HG03039 (cell line): Measurements from ENCODE around the gene SMIM35.
A peak's percentile ranks its signal among the peaks of the same experiment; 100 is the strongest.

Source experiments
- ATAC-seq: cut with Tn5 transposase; IDR thresholded peaks from one replicate; pipeline ENCODE4 v1.9.1; 2021; ENCODE audit warnings: mild to moderate bottlenecking, moderate library complexity; ENCODE audit not compliant: unreplicated experiment

Gene SMIM35

DNA sequence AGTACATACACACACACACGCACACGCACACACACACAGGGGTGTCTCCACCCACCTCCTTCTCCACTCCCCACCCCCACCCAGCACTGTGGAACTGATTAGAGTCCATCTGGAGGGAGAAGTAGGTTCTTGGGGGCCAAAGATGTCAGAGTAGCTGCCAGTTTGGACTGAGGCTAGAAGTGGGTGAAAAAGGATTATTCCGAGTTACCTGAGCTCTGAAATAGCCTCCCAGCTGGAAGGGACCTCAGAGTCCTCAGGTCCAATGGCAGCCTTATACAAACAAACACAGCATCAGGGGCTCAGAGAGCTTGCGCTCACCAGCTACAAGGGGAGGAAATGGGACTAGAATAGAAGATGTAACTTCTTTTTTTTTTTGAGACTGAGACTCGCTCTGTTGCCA lies 79.7 kb downstream of the SMIM35 start:
- ATAC-seq = no peak

DNA sequence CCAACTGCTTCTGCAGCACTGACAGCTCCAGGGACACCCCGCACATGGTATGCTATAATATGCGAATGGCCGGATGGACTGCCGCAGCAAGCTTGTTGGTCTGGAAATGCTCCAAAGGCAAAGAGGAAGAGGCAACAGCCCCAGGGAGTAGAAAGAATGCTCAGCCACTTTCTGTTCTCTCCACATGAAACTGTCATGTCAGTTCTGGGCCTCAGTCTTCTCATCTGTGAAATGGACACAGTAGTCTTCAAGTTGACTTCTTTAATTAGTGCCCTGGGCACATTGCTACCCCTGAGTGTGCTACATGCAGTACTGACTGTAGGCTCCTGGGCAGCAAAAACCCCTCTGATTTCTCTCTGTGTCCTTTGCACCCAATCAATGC lies 80.6 kb downstream of the SMIM35 start:
- no peak for ATAC-seq

DNA sequence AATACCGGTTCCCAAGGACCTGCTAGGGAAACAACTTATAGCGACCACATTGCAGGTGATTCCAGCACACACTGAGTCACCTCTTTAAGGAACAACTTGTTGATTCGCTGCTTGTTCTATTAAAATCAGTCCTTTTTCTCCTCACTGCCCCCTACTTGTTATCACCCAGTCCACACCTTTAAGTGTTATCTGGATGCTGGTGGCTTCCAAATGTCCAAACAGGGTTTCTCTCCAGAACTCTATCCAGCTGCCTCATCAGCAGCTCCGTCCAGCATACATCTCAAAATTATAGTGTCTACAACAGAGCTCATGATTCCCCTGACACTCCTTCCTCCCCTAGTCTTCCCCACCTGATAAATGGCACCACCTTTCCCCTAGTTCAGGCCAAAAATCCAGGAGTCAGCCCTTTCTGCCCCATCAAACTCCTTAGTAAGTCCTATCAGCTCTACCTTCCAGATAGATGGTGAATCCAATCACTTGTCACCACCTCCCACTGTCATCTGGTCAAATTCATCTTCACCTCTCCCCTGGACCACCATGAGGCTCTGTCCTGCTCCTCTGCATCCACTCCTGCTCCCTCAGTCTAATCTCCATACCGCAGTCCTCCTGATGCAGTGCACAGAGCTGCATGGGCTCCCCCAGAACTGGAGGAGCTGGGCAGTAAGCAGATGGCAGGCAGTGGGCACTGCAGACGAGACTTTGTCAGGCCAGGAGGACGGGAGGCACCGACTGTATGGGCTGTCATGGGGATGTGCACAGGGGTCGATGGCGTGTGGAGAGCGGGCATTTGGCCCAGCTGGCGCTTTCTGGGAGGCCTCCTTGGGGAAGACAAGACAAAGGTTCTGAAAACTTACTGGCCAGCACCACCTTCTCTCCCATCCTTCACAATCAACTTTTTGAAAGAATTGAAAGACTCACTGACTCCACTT lies 81.3 kb downstream of the SMIM35 start:
- no peak for ATAC-seq

DNA sequence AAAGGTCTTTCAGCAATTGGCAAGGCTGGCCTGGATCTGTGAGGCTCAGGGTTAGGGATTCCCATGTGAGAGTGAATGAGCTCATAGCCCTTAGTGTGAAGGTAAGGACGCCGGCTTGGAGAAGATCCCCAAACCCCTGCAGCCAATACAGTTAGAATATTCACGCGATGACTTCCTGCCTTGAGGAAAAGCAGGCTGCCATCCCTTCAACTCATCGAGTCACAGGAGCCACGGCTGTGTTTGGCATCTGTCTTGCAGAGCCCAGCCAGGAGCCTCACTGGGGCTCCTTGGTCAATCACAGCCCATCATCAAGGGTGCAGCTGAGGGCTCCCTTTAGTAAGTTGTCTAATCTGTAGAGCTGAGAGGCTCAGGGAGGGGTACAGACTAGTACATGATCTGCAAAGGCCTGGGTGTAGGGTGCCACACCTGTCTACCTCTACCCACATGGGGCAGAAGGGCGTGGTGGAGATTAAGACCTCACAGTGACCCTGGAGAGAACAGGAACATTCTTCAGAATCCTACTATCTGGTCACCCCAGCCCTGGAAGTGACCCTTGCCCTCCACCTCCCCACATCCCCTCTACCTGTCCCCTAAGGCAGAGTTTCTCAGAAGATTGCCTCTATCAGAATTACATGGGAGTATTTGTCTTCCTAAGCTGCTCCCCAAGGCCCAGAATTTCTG lies 82.1 kb downstream of the SMIM35 start:
- no peak for ATAC-seq

DNA sequence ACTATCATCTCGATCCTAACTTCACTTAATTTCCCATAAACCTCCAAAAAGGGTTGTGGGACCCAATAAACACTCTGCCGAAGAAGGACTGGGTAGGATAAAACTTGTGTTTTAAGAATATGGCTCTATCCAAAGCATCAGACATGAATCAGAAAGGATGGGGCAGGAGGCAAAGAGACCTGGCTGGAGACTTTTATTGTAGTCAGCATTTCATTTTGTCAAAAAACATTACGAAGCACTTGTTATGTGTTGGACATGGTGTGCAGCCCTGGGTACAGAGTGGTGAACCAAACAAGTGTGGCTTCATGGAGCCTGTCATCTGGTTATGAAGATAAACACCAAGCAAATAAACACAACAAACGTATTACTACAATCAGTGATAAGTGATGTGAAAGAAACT lies 83.3 kb downstream of the SMIM35 start:
- no peak for ATAC-seq

DNA sequence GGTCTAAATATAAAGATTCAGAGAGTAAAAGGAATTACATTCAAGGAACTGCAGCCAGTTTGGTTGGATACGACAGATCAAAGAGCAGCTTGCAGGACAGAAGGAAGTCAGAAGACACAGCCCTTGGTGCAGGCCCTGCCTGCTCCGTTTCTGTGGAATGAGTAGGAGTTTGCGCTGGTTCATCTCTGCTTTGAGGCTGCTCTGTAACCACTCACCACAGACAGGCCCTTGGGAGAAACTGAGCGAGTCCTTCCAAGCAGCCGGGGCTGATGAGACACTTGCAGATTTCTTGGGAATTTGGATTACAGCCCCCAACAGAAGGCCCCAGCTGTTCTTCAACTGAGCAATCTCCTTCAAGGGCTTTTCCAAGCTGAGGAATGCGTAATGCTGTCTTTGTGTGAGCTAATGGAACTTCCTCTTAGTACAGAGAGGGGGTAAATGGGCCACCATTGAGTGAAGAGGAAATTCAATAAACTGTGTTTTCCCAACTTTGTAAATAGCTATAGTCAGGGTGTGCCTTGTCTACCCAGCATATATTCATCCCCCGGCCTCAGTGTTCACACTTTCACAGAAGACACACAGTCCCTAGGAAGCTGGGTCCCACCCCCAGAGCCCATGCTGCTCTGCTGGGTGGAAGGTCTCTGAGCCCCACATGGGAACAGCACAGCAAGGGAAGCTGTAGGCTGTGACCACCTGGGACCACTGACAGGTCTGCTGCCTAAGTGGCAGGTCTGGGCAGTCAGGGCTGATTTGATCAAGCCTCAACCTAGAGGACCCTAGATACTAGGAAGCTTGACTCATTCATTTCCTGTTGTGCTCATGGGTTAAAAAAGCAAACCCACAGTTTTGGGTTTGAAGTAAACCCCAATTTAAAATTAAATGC lies 84.0 kb downstream of the SMIM35 start:
- no peak for ATAC-seq

DNA sequence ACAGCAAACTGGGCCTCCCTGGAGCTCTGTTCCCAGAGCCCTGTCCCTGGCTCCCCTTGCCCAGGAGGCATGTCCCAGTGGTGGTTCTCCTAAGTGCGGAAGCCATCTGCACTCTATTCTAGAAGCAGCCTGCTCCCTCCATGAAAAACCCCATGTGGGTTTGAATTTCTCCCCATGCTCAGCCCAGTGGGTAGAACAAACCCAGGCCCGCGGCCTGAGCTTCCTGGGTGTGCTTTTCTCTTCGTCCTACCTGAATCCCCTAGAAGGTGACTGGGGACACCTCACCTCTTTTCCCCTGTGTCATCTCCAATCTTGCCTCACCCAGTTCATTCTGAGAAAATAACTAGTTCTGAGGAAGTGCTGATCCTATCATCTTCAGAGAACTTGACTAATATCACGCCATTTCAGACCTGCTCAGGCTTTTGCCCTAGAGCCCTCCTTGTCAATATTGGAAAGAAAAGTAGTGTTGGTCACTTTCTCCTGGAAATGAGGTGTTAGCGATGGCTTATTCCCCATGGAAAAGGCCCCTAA lies 84.7 kb downstream of the SMIM35 start:
- no peak for ATAC-seq

DNA sequence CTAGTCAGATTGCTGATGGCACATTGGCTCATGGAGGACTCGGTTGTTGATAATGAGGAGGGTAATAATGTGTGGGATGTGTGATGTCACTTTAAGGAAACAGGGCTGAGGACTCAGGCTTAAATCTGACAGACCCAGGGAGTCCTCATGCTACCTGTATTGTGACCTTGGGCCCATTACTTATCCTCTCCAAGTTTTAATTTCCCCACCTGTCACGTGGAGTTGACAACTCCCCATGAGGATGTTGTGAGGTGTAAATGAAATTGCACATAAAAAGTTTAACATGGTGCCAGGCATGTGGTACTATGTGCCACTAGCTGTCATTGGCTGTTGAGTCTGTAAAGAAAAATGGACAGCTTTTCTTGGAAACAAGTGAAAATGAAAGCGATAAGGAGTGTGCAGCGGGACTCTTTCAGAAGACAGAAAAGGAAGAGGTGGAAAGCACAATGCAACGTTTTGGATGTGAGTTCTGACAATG lies 85.2 kb downstream of the SMIM35 start:
- no peak for ATAC-seq

DNA sequence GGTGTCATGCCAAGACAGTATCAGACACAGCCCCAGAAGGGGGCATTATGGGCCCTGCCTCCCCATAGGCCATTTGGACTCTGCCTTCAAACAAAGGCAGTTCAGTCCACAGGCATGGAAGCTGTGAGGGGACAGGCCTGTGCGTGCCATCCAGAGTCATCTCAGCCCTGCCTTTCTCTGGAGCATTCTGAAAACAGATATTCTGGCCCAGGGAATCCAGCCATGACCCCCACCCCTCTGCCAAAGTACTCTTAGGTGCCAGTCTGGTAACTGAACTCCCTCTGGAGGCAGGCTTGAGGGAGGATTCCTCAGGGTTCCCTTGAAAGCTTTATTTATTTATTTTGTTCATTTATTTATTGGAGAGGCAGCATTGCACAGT lies 85.9 kb downstream of the SMIM35 start:
- no peak for ATAC-seq

DNA sequence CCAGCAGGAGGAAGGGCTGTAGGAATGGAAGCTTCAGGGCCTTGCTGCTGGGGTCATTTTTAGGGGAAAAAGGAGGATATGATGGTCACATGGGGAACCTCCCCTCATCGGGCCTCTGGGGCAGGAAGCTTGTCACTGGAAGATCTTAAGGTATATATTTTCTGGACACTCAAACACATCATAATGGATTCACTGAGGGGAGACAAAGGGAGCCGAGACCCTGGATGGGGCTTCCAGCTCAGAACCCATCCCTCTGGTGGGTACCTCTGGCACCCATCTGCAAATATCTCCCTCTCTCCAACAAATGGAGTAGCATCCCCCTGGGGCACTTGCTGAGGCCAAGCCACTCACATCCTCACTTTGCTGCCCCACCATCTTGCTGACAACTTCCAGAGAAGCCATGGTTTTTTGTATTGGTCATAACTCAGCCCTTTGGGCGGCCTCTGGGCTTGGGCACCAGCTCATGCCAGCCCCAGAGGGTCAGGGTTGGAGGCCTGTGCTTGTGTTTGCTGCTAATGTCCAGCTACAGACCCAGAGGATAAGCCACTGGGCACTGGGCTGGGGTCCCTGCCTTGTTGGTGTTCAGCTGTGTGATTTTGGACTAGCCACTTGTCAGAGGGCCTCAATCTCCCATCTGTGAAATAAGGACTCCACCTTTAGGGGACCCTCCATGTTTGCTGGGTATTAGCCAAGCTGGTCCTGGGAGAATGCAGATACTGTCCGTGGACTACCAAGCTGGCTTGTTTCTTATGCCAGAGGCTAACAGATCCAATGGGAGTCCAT lies 86.5 kb downstream of the SMIM35 start:
- ATAC-seq = no peak

DNA sequence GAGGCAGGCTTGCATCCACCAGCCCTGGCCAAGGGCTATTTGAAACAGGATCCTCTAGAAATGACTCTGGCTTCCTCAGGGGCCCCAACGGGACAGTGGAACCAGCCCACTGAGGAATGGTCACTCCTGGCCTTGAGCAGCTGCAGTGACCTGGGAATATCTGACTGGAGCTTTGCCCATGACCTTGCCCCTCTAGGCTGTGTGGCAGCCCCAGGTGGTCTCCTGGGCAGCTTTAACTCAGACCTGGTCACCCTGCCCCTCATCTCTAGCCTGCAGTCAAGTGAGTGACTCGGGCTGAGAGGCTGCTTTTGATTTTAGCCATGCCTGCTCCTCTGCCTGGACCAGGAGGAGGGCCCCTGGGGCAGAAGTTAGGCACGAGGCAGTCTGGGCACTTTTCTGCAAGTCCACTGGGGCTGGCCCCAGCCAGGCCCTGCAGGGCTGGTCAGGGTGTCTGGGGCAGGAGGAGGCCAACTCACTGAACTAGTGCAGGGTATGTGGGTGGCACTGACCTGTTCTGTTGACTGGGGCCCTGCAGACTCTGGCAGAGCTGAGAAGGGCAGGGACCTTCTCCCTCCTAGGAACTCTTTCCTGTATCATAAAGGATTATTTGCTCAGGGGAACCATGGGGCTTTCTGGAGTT lies 87.3 kb downstream of the SMIM35 start:
- no peak for ATAC-seq

DNA sequence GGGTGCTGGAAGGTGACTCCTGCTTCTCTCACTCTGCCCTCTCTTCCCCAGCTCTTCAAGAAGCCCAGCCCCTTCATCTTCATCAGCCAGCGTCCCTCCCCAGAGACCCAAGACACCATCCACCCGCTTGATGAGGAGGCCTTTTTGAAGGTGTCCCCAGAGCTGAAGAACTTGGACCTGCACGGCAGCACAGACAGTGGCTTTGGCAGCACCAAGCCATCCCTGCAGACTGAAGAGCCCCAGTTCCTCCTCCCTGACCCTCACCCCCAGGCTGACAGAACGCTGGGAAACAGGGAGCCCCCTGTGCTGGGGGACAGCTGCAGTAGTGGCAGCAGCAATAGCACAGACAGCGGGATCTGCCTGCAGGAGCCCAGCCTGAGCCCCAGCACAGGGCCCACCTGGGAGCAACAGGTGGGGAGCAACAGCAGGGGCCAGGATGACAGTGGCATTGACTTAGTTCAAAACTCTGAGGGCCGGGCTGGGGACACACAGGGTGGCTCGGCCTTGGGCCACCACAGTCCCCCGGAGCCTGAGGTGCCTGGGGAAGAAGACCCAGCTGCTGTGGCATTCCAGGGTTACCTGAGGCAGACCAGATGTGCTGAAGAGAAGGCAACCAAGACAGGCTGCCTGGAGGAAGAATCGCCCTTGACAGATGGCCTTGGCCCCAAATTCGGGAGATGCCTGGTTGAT lies 88.0 kb downstream of the SMIM35 start:
- no peak for ATAC-seq

DNA sequence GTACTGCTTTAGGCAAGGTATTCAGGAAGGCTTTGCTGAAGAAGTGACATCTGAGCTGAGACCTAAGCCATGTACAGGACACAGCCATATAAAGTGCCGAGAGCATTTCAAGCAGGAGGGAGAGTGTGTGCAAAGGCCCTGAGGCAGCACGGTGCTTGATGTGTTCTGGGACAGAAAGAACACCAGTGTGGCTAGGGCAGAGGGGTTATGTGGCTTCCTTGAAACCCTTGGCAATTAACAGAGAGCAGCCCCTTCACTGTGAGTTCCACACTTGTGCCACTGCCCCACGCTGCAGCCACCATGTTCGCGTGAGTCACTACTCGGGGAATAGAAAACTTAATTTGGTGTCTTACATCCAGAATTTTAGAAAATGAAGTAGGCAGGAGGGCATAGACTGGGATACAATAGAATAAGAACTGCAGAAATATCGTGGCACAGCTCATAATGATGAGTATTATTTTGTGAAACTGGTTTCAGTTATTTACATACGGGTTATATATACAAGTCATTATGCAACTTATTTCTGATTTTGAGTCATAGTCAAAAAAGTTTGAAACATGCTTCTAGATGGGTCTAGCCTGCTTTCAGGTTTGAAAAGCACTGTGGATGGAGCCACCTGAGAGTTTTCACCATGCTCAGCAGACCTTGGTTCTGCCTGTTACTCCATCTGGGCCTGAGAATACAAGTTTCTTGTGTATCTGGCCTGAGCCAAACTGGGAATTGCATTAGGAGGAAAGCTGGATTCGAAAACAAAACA lies 88.8 kb downstream of the SMIM35 start:
- ATAC-seq = peak; percentile 45

DNA sequence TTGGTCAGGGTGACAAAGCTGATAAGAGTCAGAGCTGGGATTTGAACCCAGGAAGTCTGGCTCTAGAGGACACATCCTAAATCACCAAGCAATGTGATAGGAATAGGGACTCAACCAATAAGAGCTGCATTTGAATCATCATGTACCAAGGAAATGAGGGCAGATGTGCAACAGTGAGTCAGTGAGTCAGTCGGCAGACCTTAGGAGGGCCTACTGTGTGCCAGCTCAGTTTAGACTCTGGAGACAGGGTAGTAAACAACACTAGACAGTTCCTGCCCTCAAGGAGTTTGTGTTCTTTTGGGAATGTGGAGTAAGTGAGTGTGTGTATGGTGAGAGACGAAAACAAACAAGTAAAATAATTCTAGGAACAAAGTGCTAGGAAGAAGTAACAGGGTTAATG lies 89.4 kb downstream of the SMIM35 start:
- ATAC-seq = no peak

DNA sequence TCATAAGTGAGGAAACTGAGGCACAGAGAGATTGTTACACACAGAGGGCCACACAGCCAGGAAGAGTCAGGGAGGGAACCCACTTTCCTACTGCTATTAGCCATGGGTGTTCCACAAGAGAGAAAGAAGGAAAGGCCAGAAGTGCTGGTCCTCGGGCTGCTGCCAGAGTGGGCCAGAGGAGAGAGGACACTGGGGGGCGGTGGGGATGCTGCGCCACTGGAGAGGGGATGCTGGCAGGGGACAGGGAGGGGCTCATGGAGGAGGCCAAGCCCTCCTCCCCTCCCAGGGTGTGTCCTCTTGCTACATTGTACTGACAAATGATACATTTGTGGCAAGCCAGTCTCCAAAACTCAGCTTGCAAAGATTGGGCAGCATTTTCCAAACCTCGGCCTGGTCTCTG lies 90.7 kb downstream of the SMIM35 start:
- no peak for ATAC-seq

DNA sequence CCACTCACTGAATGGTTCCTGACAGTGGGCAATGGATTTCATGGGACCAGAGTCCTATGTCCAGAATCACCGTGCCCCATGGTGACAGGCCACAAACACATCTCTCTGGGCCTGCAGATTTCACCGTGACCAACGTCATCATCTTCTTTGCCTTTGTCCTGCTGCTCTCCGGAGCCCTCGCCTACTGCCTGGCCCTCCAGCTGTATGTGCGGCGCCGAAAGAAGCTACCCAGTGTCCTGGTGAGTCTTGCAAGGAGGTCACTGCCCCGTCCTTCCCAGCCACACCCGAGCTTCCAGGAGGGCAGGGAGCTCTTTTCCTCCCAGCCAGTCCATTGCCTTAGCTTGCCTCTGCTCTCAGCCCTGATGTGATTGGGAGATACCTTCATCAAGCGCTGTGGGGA lies 91.3 kb downstream of the SMIM35 start:
- no peak for ATAC-seq

DNA sequence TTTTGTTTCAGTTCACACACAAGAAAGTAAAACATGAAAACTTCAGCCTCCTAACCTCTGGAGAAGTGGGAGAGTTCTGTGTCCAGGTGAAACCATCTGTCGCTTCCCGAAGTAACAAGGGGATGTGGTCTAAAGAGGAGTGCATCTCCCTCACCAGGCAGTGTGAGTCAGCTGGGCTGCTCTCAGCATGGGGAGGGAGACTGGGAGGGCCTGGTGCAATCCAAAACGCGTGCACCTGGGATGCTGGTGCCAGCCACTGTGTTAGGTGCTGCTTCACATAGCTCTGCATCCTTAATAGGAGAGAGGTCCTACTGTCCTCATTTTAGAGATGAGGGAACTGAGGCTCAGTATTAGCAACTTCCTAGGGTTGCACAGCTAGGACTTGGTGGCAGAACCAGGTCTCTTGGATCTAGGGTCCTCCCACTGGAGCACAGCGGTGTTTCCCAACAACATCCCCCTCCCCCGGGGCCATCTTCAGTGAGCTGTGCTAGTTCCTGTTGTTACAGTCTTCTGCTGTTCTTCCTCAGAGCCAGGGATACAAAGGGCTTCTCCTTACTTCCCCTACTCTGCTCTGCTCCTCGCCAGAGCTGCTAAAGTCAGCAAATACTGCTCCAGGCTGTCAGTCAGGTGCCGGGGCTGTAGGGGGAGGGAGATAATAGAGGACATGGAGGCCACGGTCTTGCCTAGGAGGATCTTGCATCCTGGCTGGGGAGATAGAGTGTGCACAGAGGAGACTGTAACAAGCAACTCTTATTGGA lies 92.6 kb downstream of the SMIM35 start:
- ATAC-seq = no peak

DNA sequence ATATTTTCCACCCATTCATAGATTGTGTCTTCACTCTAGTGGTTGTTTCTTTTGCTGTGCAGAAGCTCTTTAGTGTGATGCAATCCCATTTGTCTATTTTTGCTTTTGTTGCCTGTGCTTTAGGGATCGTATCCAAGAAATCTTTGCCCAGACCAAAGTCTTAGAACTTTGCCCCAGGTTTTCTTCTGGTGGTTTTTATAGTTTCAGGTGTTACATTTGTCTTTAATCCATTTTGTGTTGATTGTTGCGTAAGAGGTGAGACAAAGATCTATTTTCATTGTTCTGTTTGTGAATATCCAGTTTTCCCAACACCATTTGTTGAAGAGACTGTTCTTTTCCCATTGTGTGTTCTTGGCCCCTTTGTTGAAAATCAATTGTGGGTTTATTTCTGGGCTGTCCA lies 94.1 kb downstream of the SMIM35 start:
- no peak for ATAC-seq
